Activated T-cell treated with anti-CD3 and anti-CD28 coated beads, Interleukin-2, amount 50 U/mL, for 24 hours (primary cell): ENCODE results near the gene BAIAP2L1.

Experiments used
- DNase-seq: peaks from one replicate; pipeline ENCODE4 v3.0.0-alpha.2; 2020
- H3K27ac Mint-ChIP-seq: 2 replicates; pipeline ENCODE4 v1.8.0; 2020; ENCODE audit warnings: mild to moderate bottlenecking, mixed read lengths
- H3K27me3 Mint-ChIP-seq: 2 replicates; pipeline ENCODE4 v1.8.0; 2020; ENCODE audit warnings: mixed read lengths
- H3K36me3 Mint-ChIP-seq: 2 replicates; pipeline ENCODE4 v1.8.0; 2020; ENCODE audit warnings: low read depth, mixed read lengths
- H3K4me1 Mint-ChIP-seq: 2 replicates; pipeline ENCODE4 v1.8.0; 2020; ENCODE audit warnings: low read depth, mixed read lengths
- H3K4me3 Mint-ChIP-seq: 2 replicates; pipeline ENCODE4 v1.8.0; 2020; ENCODE audit warnings: mild to moderate bottlenecking, moderate library complexity, mixed read lengths
- H3K9me3 Mint-ChIP-seq: 2 replicates; pipeline ENCODE4 v1.8.0; 2020; ENCODE audit warnings: mixed read lengths

Gene BAIAP2L1

GRCh38 chr7:98378210-98378819, 22.6 kb downstream of the BAIAP2L1 start:
- no peak overlapping the region for H3K27ac Mint-ChIP-seq
- DNase-seq, result no peak
- no peaks in the 10 kb centered on the region for H3K4me1 Mint-ChIP-seq
- H3K4me3 Mint-ChIP-seq, result no peak overlapping the region
- no peaks in the 10 kb centered on the region for H3K9me3 Mint-ChIP-seq
- no peaks in the 10 kb centered on the region for H3K27me3 Mint-ChIP-seq
- no peaks in the 10 kb centered on the region for H3K36me3 Mint-ChIP-seq

GRCh38 chr7:98376711-98377110, 24.2 kb downstream of the BAIAP2L1 start:
- no peak overlapping the region for H3K4me3 Mint-ChIP-seq
- DNase-seq, result no peak
- no peaks in the 10 kb centered on the region for H3K9me3 Mint-ChIP-seq
- H3K27ac Mint-ChIP-seq, result no peak overlapping the region
- H3K4me1 Mint-ChIP-seq, result no peaks in the 10 kb centered on the region
- H3K27me3 Mint-ChIP-seq, result no peaks in the 10 kb centered on the region
- no peaks in the 10 kb centered on the region for H3K36me3 Mint-ChIP-seq

- Mint-ChIP-seq H3K4me1 (no peaks in the 10 kb centered on the region), H3K27ac (no peak overlapping the region), H3K4me3 (no peak overlapping the region), H3K36me3 (no peaks in the 10 kb centered on the region), H3K9me3 (no peaks in the 10 kb centered on the region), H3K27me3 (no peaks in the 10 kb centered on the region)
- DNase-seq, result no peak
These were observed 25.2 kb downstream of the BAIAP2L1 start for GRCh38 chr7:98375664-98376063.

- no peaks in the 10 kb centered on the region for H3K27me3 Mint-ChIP-seq
- H3K27ac Mint-ChIP-seq, result no peak overlapping the region
- no peak overlapping the region for H3K4me3 Mint-ChIP-seq
- no peaks in the 10 kb centered on the region for H3K4me1 Mint-ChIP-seq
- no peaks in the 10 kb centered on the region for H3K36me3 Mint-ChIP-seq
- no peak for DNase-seq
- H3K9me3 Mint-ChIP-seq, result no peaks in the 10 kb centered on the region
These were observed 26.6 kb downstream of the BAIAP2L1 start for GRCh38 chr7:98374285-98374680.

GRCh38 chr7:98372993-98373392, 27.9 kb downstream of the BAIAP2L1 start:
- no peak for DNase-seq
- Mint-ChIP-seq H3K27me3 (no peaks in the 10 kb centered on the region), H3K36me3 (no peaks in the 10 kb centered on the region), H3K4me1 (no peaks in the 10 kb centered on the region), H3K9me3 (no peaks in the 10 kb centered on the region), H3K4me3 (no peak overlapping the region), H3K27ac (no peak overlapping the region)

- Mint-ChIP-seq H3K36me3 (no peaks in the 10 kb centered on the region), H3K27me3 (no peaks in the 10 kb centered on the region), H3K27ac (no peak overlapping the region), H3K9me3 (no peaks in the 10 kb centered on the region), H3K4me1 (no peaks in the 10 kb centered on the region), H3K4me3 (no peak overlapping the region)
- no peak for DNase-seq
These were observed 31.2 kb downstream of the BAIAP2L1 start for GRCh38 chr7:98369726-98370125.

- DNase-seq, result no peak
- no peak overlapping the region for H3K4me3 Mint-ChIP-seq
- no peaks in the 10 kb centered on the region for H3K4me1 Mint-ChIP-seq
- H3K36me3 Mint-ChIP-seq, result no peaks in the 10 kb centered on the region
- H3K27ac Mint-ChIP-seq, result no peak overlapping the region
- no peaks in the 10 kb centered on the region for H3K27me3 Mint-ChIP-seq
- no peaks in the 10 kb centered on the region for H3K9me3 Mint-ChIP-seq
These were observed 32.2 kb downstream of the BAIAP2L1 start for GRCh38 chr7:98368716-98369115.

GRCh38 chr7:98366562-98366938, 34.3 kb downstream of the BAIAP2L1 start:
- DNase-seq, result no peak
- Mint-ChIP-seq H3K4me1 (no peaks in the 10 kb centered on the region), H3K36me3 (no peaks in the 10 kb centered on the region), H3K27ac (no peak overlapping the region), H3K4me3 (no peak overlapping the region), H3K9me3 (no peaks in the 10 kb centered on the region), H3K27me3 (no peaks in the 10 kb centered on the region)

GRCh38 chr7:98365863-98366561, 34.9 kb downstream of the BAIAP2L1 start:
- no peaks in the 10 kb centered on the region for H3K27me3 Mint-ChIP-seq
- H3K4me1 Mint-ChIP-seq, result no peaks in the 10 kb centered on the region
- no peak overlapping the region for H3K4me3 Mint-ChIP-seq
- H3K9me3 Mint-ChIP-seq, result no peaks in the 10 kb centered on the region
- no peak overlapping the region for H3K27ac Mint-ChIP-seq
- H3K36me3 Mint-ChIP-seq, result no peaks in the 10 kb centered on the region
- no peak for DNase-seq

- Mint-ChIP-seq H3K4me3 (no peak overlapping the region), H3K36me3 (no peaks in the 10 kb centered on the region), H3K9me3 (no peaks in the 10 kb centered on the region), H3K27ac (no peak overlapping the region), H3K27me3 (no peaks in the 10 kb centered on the region), H3K4me1 (no peaks in the 10 kb centered on the region)
- no peak for DNase-seq
These were observed 36.7 kb downstream of the BAIAP2L1 start for GRCh38 chr7:98364220-98364619.

- Mint-ChIP-seq H3K4me3 (no peak overlapping the region), H3K27ac (no peak overlapping the region), H3K9me3 (no peaks in the 10 kb centered on the region), H3K27me3 (no peaks in the 10 kb centered on the region), H3K36me3 (no peaks in the 10 kb centered on the region), H3K4me1 (no peaks in the 10 kb centered on the region)
- no peak for DNase-seq
These were observed 38.4 kb downstream of the BAIAP2L1 start for GRCh38 chr7:98362517-98362916.

GRCh38 chr7:98360221-98361130, 40.4 kb downstream of the BAIAP2L1 start:
- Mint-ChIP-seq H3K27me3 (no peaks in the 10 kb centered on the region), H3K36me3 (no peaks in the 10 kb centered on the region), H3K27ac (no peak overlapping the region), H3K4me1 (no peaks in the 10 kb centered on the region), H3K4me3 (no peak overlapping the region), H3K9me3 (no peaks in the 10 kb centered on the region)
- DNase-seq, result no peak

- H3K9me3 Mint-ChIP-seq, result no peaks in the 10 kb centered on the region
- DNase-seq, result no peak
- no peaks in the 10 kb centered on the region for H3K4me1 Mint-ChIP-seq
- no peaks in the 10 kb centered on the region for H3K36me3 Mint-ChIP-seq
- H3K27ac Mint-ChIP-seq, result no peak overlapping the region
- no peak overlapping the region for H3K4me3 Mint-ChIP-seq
- no peaks in the 10 kb centered on the region for H3K27me3 Mint-ChIP-seq
These were observed 41.5 kb downstream of the BAIAP2L1 start for GRCh38 chr7:98359395-98359794.

- H3K36me3 Mint-ChIP-seq, result no peaks in the 10 kb centered on the region
- no peak for DNase-seq
- no peak overlapping the region for H3K27ac Mint-ChIP-seq
- H3K4me1 Mint-ChIP-seq, result no peaks in the 10 kb centered on the region
- H3K27me3 Mint-ChIP-seq, result no peaks in the 10 kb centered on the region
- H3K4me3 Mint-ChIP-seq, result no peak overlapping the region
- H3K9me3 Mint-ChIP-seq, result no peaks in the 10 kb centered on the region
These were observed 42.2 kb downstream of the BAIAP2L1 start for GRCh38 chr7:98358706-98359105.

- H3K4me3 Mint-ChIP-seq, result no peak overlapping the region
These were observed 43.1 kb downstream of the BAIAP2L1 start for GRCh38 chr7:98357751-98358161.

More at GRCh38 chr7:98357751-98358161, 43.1 kb downstream of the BAIAP2L1 start:
- H3K27ac Mint-ChIP-seq, result no peak overlapping the region
- DNase-seq, result no peak
- no peaks in the 10 kb centered on the region for H3K4me1 Mint-ChIP-seq
- H3K36me3 Mint-ChIP-seq, result no peaks in the 10 kb centered on the region
- no peaks in the 10 kb centered on the region for H3K9me3 Mint-ChIP-seq
- H3K27me3 Mint-ChIP-seq, result no peaks in the 10 kb centered on the region
